Stimulated activated CD4-positive, alpha-beta T cell treated with anti-CD3 and anti-CD28 coated beads, Interleukin-1b, Interleukin-23, amount 100 ng/mL, for 24 hours (primary cell): Measurements from ENCODE around the gene CXCL16.

Source experiments
- DNase-seq, 4 experiments: peaks; one replicate each; pipeline ENCODE4 v3.0.0-alpha.2; 2020; ENCODE audit warnings: low read depth in 4 of 4, low spot score in 1 of 4

Gene CXCL16, protein sequence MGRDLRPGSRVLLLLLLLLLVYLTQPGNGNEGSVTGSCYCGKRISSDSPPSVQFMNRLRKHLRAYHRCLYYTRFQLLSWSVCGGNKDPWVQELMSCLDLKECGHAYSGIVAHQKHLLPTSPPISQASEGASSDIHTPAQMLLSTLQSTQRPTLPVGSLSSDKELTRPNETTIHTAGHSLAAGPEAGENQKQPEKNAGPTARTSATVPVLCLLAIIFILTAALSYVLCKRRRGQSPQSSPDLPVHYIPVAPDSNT

DNA sequence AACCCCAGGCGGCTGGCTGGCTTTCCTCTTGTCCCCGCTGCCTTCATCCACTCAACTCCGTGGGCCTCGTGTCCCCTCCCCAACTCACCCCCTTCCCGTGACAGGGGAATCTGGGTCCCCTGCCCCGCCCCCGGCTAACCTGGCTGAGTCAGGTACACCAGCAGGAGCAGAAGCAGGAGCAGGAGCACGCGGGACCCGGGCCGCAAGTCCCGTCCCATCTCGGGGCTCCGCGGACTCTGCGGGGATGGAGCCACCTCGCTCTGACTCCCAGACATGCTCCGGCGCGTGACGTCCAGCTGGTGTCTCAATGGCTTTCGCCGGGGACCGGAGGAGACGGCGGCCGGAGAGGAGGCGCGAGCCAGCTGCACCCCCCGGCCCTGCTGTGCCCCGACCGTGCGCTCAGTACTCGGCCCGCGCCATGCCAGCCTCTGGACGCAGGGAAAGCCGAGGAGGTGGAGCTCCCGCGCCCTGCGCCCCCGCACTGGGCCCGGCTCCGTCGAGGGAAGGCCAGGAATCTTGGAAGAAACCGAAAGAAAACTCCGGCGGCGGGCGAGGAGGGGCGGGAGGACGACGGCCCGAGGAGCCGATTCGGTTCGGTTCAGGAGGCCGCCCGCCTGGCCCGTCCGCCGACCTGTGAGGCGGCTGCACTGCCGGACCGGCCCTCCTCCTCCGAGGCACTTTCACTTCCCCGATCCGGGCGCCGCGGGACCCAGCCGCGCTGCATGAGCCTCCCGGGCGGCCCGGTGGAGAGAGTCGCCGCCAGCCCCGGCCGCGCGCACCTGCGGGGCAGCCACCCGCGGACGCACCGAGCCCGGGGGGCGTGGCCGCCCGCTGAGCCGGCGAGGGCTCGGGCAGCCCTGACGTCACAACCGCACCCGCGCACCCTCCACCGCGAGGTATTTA is at the start of gene CXCL16, which contains the start of gene ZMYND15:
CXCL16 (minus strand) TSS at position 807 of the 903 bp plus-strand sequence; CDS start at position 218, 589 bp downstream.
ZMYND15 (plus strand) TSS at position 712 of the 903 bp plus-strand sequence. CDS start 716 bp downstream, outside the sequence.
- DNase-seq = peak in 2 of 4 experiments; percentile 16 to 36

DNA sequence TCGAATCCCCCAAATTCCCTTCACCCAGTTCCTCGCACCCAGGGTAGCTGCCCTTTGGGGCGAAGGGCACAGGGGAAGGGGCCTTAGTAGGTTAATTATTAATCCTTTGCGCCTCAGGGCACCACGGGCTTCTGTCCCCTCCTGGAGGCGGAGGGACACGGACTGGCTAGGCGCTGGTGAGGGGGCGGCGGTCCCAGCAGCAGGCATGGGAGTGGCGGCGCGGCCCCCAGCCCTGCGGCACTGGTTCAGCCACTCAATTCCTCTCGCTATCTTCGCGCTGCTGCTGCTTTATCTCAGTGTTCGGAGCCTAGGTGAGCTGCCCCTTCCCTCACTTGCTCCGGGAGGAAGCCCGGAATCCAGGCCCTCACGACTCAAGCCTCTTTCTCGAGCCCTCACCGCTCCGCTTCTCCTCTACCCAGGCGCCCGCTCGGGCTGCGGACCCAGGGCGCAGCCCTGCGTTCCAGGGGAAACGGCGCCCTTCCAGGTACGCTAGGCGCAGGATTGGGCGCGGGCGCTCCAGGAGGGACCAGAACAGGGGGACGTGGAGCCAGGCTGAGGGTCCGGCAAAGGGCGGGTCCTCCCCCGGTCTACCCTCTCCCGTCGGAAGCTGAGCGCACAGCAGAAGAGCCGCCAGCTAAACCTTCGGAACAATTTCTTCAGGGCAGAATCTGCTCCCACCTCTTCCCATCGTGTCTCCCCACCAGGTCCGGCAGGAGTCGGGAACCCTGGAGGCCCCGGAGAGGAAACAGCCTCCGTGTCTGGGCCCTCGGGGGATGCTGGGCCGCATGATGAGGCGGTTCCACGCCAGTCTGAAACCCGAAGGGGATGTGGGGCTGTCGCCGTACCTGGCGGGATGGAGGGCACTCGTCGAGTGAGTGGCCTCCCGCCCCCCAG is 49.3 kb upstream of the CXCL16 start, which contains the start of gene GLTPD2:
GLTPD2 (plus strand) TSS at position 158 of the 894 bp plus-strand sequence; CDS start at position 206, 48 bp downstream.
- no peak for DNase-seq

DNA sequence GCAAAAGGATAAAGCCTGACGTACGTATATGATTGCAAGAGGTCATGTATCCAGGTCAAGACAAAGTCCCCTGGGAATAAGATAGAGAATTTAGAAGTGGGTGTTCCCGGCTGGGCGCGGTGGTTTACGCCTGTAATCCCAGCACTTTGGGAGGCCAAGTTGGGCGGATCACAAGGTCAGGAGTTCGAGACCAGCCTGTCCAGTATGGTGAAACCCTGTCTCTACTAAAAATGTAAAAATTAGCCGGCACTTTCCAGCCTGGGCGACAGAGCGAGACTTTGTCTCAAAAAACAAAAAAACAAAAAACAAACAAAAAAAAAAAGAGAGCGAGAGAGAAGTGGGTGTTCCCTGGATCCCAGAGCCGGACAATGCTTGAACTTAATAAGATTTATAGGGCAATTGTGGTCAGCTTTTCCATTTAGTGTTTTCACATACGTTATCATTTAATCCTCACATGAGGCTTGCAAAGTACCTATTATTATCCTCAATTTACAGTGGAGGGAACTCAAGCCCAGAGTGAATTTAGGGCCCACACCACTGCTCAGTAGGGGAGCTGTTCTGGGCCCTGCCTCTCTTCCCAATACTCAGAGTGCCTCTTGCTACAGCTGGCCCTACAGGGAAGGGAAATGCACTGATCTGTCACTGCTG is 48.6 kb upstream of the CXCL16 start:
- no peak for DNase-seq

GRCh38 chr17:4786516-4786915 is 46.8 kb upstream of the CXCL16 start:
- no peak for DNase-seq

- DNase-seq = no peak
Observed at GRCh38 chr17:4786106-4786511, 46.4 kb upstream of the CXCL16 start, which contains the start of gene VMO1. TSS of gene VMO1 (minus strand) at chr17:4786364. CDS start at chr17:4786352, 12 bp downstream.

DNA sequence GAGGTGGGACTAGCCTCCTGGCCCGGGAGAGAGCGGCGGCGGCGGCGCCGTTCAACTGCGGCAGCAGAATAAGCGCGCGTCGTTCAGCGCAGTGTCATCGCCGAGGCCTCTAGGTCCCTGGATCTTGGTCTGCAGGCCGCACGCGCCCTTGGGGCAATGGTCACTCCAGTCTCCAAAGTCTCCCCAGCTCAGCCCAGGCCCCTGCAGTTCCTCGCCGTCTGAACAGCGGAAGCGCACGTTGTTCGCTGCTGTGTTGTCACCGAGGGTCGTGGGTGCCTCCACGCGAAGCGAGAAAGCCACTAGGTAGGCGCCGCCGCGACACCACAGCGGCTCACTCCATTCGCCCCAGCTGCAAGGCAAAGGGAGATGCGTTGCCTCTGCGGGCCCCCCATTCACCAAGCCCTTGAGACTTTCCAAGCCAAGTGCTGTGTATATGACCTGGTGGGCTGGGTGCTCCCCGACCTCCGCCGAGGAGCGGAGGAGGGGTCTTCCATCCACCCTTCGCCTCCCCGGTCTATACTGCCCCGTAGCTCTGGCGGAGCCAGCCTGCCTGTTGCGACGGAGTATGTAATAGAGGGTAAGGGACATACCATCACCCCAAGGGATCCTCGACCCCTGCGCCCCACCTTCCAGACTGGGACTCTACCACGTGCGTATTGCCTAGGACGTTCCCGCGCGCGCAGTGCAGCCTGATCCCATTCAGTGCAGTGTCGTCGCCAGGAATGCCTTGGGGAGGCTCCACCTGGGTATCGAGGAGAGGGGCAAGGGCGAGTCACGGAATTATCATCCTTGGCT is 45.8 kb upstream of the CXCL16 start:
- no peak for DNase-seq

GRCh38 chr17:4782652-4783051 is 42.9 kb upstream of the CXCL16 start:
- no peak for DNase-seq

DNA sequence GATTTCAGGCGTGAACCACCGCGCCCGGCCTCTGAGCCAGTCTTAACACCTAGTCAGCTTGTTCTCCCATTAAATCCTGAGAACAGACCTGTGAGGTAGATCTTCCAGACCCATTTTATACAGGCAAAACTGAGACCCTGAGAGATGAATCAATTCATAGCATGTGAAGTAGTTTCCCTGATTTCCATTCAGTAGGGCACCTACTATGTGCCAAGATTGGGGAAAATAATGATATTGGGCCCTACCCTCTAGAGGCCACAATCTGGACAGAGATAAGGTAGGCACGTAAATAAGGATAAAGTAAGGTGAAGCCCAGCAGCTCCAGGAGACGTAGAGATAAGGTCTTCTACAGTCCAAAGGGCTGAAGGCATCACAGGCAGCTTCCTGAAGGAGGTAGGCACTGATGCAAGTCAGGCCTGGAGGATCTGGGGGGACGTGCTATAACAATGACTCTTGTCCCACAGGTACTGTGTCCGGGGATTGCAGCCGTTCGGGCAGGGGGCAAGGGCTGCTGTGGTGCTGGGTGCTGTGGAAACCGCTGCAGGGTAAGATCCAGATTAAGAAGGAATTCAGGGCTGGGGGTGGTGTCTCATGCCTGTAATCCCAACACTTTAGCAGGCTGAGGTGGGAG is 40.7 kb upstream of the CXCL16 start:
- DNase-seq = no peak

DNA sequence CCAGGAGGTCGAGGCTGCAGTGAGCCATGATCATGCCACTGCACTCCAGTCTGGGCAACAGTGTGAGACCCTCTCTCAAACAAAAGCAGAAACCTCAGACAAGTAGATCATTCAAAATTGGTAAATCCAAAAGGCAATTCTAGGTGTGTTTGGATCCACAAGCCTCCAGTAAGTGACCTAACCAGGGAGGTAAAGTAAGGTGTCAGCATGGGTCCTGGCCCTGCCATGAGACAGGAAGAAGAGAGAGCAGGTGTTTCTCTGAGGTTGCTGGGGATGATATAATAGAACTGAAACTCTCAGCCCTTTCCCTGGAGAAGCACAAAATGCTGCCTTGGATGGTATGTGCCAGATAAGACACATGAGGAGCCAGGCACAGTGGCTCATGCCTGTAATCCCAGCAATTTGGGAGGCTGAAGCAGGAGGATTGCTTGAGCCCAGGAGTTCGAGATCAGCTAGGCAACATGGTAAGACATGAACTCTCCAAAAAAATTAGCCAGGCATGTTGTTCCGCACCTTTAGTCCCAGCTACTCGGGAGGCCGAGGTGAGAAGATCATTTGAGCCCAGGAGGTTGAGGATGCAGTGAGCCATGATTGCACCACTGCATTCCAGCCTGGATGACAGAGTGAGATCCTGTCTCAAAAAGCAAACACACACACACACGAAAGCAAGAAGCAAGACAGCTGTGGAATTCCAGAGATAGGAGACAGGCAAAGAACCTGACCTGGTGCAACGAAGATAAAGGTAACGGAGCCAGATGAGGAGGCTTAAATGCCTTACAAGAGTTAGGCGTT is 38.4 kb upstream of the CXCL16 start:
- DNase-seq = no peak

DNA sequence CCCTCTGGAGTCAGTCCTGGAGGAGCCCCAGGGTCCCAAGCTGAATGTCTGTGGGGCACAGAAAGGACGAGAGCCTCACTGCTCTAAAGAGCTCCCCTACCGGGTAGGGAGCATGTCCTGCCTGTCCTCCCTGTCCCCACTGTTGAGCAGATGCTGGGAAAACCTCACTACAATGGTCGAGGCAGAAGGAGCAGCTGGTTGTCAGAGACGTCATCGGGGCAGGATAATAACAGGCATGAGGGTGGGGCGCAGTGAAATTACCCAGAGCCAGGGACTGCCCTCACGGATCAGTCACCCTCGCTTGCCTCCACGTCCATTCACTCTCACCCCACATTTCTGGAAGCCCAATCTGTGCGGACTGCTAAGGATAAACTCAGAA is 32.5 kb upstream of the CXCL16 start:
- no peak for DNase-seq

GRCh38 chr17:4771519-4772234 is 31.9 kb upstream of the CXCL16 start, which contains the start of gene TM4SF5:
TSS of gene TM4SF5 (plus strand) at chr17:4771886. CDS start at chr17:4771923, 37 bp downstream.
- no peak for DNase-seq

DNA sequence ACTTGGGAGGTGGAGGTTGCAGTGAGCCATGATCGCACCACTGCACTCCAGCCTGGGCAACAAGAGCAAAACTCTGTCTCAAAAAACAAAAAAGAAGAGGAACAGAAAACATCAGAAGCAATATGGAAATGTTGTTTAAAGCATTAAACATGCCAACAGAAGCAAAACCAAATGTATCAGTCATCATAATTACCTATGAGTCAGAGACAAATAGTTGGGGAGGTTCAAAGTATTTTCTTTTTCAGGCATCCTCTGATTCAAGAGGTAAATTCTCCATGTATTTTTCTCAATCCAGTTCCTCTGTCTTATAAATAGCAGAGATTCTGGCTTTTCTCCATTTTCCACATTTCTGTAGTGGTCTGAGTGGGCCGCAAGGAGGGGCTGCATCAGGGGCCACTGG is 29.9 kb upstream of the CXCL16 start:
- DNase-seq = no peak

- no peak for DNase-seq
Observed at GRCh38 chr17:4768298-4768697, 28.6 kb upstream of the CXCL16 start.

GRCh38 chr17:4766723-4767122 is 27.0 kb upstream of the CXCL16 start:
- no peak for DNase-seq

GRCh38 chr17:4766201-4766600 is 26.5 kb upstream of the CXCL16 start:
- no peak for DNase-seq

DNA sequence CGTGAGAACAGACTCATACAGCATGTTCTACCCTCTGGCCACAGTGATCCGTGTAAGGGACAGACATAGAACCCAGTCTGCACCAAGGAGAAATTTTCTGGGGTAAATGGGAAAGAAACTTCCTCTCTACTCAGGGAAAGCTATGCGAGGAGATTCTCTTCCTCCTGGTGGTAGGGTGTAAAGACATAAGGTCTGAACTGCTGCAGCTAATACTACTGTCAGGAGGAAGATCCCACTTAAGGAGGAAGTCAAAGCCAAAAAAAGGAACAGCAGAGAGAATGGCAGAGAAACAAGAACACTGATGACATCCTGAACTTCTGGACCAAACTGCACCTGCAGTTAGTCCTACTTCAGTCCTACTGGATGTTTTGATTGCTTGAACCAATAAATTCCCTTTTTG is 24.9 kb upstream of the CXCL16 start:
- DNase-seq = no peak

DNA sequence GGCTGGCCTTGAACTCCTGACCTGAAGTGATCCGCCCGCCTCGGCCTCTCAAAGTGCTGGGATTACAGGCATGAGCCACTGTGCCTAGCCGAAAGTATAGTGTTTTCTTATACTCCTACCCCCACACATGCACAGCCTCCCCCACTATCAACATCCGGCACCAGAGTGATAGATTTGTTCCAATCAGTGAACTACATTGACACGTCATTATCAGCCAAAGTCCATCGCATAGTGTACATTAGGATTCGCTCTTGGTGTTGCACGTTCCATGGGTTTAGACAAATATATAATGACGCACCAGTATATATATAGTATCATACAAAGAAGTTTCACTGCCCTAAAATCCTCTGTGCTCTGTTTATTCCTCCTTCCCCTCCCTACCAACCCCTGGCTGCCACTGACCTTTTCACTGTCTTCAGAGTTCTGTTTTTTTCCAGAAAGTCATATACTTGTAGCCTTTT is 20.1 kb upstream of the CXCL16 start:
- DNase-seq = no peak

DNA sequence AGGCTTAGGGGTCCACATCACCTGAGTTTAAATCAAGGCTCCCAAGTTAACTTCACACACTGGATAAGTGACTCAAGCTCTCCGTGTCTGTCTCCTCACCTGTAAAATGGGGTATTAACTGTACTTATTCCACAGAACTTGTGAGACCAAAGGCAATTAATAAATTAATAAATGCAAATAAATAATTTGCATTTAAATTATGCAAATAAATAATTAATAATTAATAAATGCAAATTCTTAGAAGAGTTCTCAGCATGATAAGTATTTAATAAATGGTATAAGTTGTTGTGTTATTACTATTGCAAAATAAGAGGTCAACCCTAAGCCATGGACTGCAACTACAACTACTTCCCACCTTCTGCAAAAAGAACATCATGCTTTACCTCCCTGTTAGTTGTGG is 13.7 kb upstream of the CXCL16 start:
- no peak for DNase-seq
